H1 (cell line): ENCODE data around the gene CACNA1B. TPM values are rescaled to one million over a fixed set of nuclear protein-coding genes. Genes with fewer than 3 reads are reported as not detected.

Source experiments
- CTCF ChIA-PET: fragments of 300-600 bp; sonication (Branson Sonifier 250); formaldehyde crosslinking; loops from one replicate; lab custom pipeline; 2021; ENCODE audit not compliant: partially characterized antibody; lab: Charles Lee
- POLR2A ChIA-PET: fragments of 300-600 bp; sonication (Branson Sonifier 250); formaldehyde crosslinking; loops from one replicate; lab custom pipeline; 2021; ENCODE audit warnings: inconsistent platforms; ENCODE audit not compliant: partially characterized antibody; lab: Charles Lee
- DNase-seq, 2 experiments: peaks; one replicate each; pipeline versions ENCODE4 v3.0.0 to v3.0.0-alpha.2; 2010 to 2022; ENCODE audit warnings: low spot score in 2 of 2, low read depth in 1 of 2, mixed read lengths in 1 of 2
- FAIRE-seq: peaks from 2 replicates; lab custom pipeline; 2011; peaks lifted over from hg19 to GRCh38; lab: Jason Lieb, UNC
- H2AFZ ChIP-seq: 2 replicates; pipeline ENCODE4 v1.8.1; 2012; ENCODE audit warnings: low read length, inconsistent platforms
- H2AK5ac ChIP-seq: 2 replicates; pipeline ENCODE4 v1.6.1; 2013; ENCODE audit warnings: low read depth, low read length
- H2BK120ac ChIP-seq: replicated peaks from 2 replicates; pipeline ENCODE3; 2013; ENCODE audit warnings: low read depth, low read length, inconsistent platforms
- H2BK12ac ChIP-seq: 2 replicates; pipeline ENCODE4 v1.6.1; 2013; ENCODE audit warnings: low read depth, low read length
- H2BK15ac ChIP-seq: 2 replicates; pipeline ENCODE4 v1.6.1; 2013; ENCODE audit warnings: low read length
- H2BK20ac ChIP-seq: 2 replicates; pipeline ENCODE4 v1.6.1; 2013; ENCODE audit warnings: low read length
- H2BK5ac ChIP-seq: 2 replicates; pipeline ENCODE4 v1.6.1; 2013; ENCODE audit warnings: low read depth, low read length
- H3K14ac ChIP-seq: 2 replicates; pipeline ENCODE4 v1.6.1; 2013; ENCODE audit warnings: inconsistent platforms; ENCODE audit not compliant: insufficient read length
- H3K18ac ChIP-seq: 2 replicates; pipeline ENCODE4 v1.6.1; 2013; ENCODE audit warnings: low read length; ENCODE audit errors: extremely low read depth
- H3K23ac ChIP-seq: 2 replicates; pipeline ENCODE4 v1.6.1; 2013; ENCODE audit warnings: inconsistent platforms; ENCODE audit not compliant: insufficient read length
- H3K23me2 ChIP-seq: 2 replicates; pipeline ENCODE4 v1.6.1; 2013; ENCODE audit warnings: low read depth, low read length
- H3K27ac ChIP-seq: 2 replicates; pipeline ENCODE4 v1.6.1; 2011; ENCODE audit warnings: low read depth, low read length, inconsistent platforms
- H3K27me3 ChIP-seq, 4 experiments: replicated peaks in 1 of 4; 1 replicate in 1 of 4; 2 replicates in 3 of 4; pipeline versions ENCODE4 v1.6.1 to v1.8.1; 2011 to 2013; ENCODE audit warnings: low read length in 3 of 4, mild to moderate bottlenecking in 3 of 4, inconsistent platforms in 2 of 4, mixed read lengths in 2 of 4, moderate library complexity in 1 of 4; ENCODE audit not compliant: control insufficient read depth in 3 of 4, insufficient read depth in 3 of 4; ENCODE audit errors: extremely low read depth in 1 of 4
- H3K36me3 ChIP-seq, 4 experiments: 2 replicates each; pipeline versions ENCODE4 v1.6.1 to v1.8.1; 2011 to 2013; ENCODE audit warnings: mild to moderate bottlenecking in 4 of 4, low read length in 3 of 4, moderate library complexity in 2 of 4, control low read depth in 1 of 4, inconsistent platforms in 1 of 4; ENCODE audit not compliant: insufficient read depth in 4 of 4, control insufficient read depth in 2 of 4
- H3K4ac ChIP-seq: replicated peaks from 2 replicates; pipeline ENCODE3; 2013; ENCODE audit warnings: low read length, low read depth, mixed read lengths, inconsistent platforms; ENCODE audit not compliant: insufficient read length
- H3K4me1 ChIP-seq, 4 experiments: replicated peaks in 1 of 4; 1 replicate in 1 of 4; 2 replicates in 3 of 4; pipeline versions ENCODE4 v1.6.1 to v1.8.1; 2011 to 2013; ENCODE audit warnings: low read length in 3 of 4, inconsistent platforms in 2 of 4, mixed read lengths in 1 of 4; ENCODE audit not compliant: insufficient read depth in 4 of 4, control insufficient read depth in 3 of 4
- H3K4me2 ChIP-seq, 2 experiments: 2 replicates each; pipeline versions ENCODE4 v1.6.1 to v1.8.1; 2011 to 2013; ENCODE audit warnings: low read depth in 2 of 2, low read length in 2 of 2, control low read depth in 1 of 2, inconsistent platforms in 1 of 2, mild to moderate bottlenecking in 1 of 2; ENCODE audit not compliant: insufficient read depth in 1 of 2
- H3K4me3 ChIP-seq, 4 experiments: fragments of 200-600, 300-600 bp in 1 of 4; sonication (generic), shearing (Covaris generic), sonication (Bioruptor Twin) in 1 of 4; 2 replicates each; pipeline versions ENCODE4 v1.5.1 to v1.8.1; 2011 to 2016; ENCODE audit warnings: low read length in 4 of 4, low read depth in 3 of 4, control low read depth in 2 of 4, inconsistent platforms in 2 of 4, mild to moderate bottlenecking in 2 of 4, mixed read lengths in 1 of 4, moderate library complexity in 1 of 4; ENCODE audit not compliant: insufficient read depth in 2 of 4; ENCODE audit errors: extremely low read depth in 1 of 4
- H3K56ac ChIP-seq: replicated peaks from 2 replicates; pipeline ENCODE3; 2013; ENCODE audit warnings: low read depth, mild to moderate bottlenecking, mixed read lengths, low read length, inconsistent platforms; ENCODE audit not compliant: insufficient read length
- H3K79me1 ChIP-seq: 2 replicates; pipeline ENCODE4 v1.6.1; 2013; ENCODE audit warnings: low read depth, low read length, control low read depth
- H3K79me2 ChIP-seq, 2 experiments: 2 replicates each; pipeline versions ENCODE4 v1.6.1 to v1.8.1; 2012 to 2013; ENCODE audit warnings: low read length in 2 of 2, mild to moderate bottlenecking in 2 of 2, inconsistent platforms in 1 of 2; ENCODE audit not compliant: insufficient read depth in 2 of 2, control insufficient read depth in 1 of 2
- H3K9ac ChIP-seq, 4 experiments: replicated peaks in 1 of 4; 1 replicate in 1 of 4; 2 replicates in 3 of 4; pipeline versions ENCODE4 v1.6.1 to v1.8.1; 2011 to 2013; ENCODE audit warnings: low read depth in 3 of 4, low read length in 3 of 4, control low read depth in 2 of 4, mild to moderate bottlenecking in 2 of 4, moderate library complexity in 2 of 4, inconsistent platforms in 1 of 4; ENCODE audit errors: extremely low read depth in 1 of 4
- H3K9me3 ChIP-seq, 2 experiments: 2 replicates each; pipeline versions ENCODE4 v1.6.1 to v1.8.1; 2012 to 2013; ENCODE audit warnings: mild to moderate bottlenecking in 2 of 2, moderate library complexity in 2 of 2, control low read depth in 1 of 2, inconsistent platforms in 1 of 2, low read depth in 1 of 2, low read length in 1 of 2, mixed read lengths in 1 of 2; ENCODE audit not compliant: insufficient read depth in 2 of 2
- H4K20me1 ChIP-seq, 2 experiments: replicated peaks in 1 of 2; 2 replicates each; pipeline versions ENCODE3 to v1.8.1; 2011 to 2013; ENCODE audit warnings: inconsistent platforms in 2 of 2, low read length in 2 of 2, mild to moderate bottlenecking in 1 of 2; ENCODE audit not compliant: insufficient read depth in 2 of 2, control insufficient read depth in 1 of 2
- H4K5ac ChIP-seq: 2 replicates; pipeline ENCODE4 v1.6.1; 2013; ENCODE audit warnings: low read length, low read depth, mixed read lengths, inconsistent platforms; ENCODE audit not compliant: insufficient read length
- H4K8ac ChIP-seq: 2 replicates; pipeline ENCODE4 v1.8.0; 2013; ENCODE audit warnings: mild to moderate bottlenecking, moderate library complexity, low read length, inconsistent platforms; ENCODE audit not compliant: insufficient read depth; ENCODE audit errors: extremely low read depth
- H4K91ac ChIP-seq: replicated peaks from 2 replicates; pipeline ENCODE3; 2013; ENCODE audit warnings: low read length, mixed read lengths, inconsistent platforms; ENCODE audit not compliant: insufficient read length
- BRCA1 ChIP-seq: IDR thresholded peaks from 2 replicates; pipeline ENCODE4 v1.6.1; 2012; ENCODE audit warnings: low read depth, low read length, improper control_type of control experiment
- CEBPB ChIP-seq: IDR thresholded peaks from 2 replicates; pipeline ENCODE4 v1.6.1; 2012; ENCODE audit warnings: low read depth, low read length
- CHD1 ChIP-seq: IDR thresholded peaks from 2 replicates; pipeline ENCODE4 v1.6.1; 2012; ENCODE audit warnings: low read depth, low read length, improper control_type of control experiment
- CREB1 ChIP-seq: IDR thresholded peaks from 2 replicates; pipeline ENCODE4 v1.6.1; 2012; ENCODE audit warnings: inconsistent platforms
- CTBP2 ChIP-seq: IDR thresholded peaks from 2 replicates; pipeline ENCODE4 v1.7.0; 2011; ENCODE audit warnings: borderline replicate concordance, mild to moderate bottlenecking, moderate library complexity, mixed read lengths, low read length; ENCODE audit not compliant: insufficient read depth, insufficient read length
- EZH2 ChIP-seq: fragments of 200-600 bp; sonication (generic); IDR thresholded peaks from 2 replicates; pipeline ENCODE4 v1.7.1; 2012; ENCODE audit warnings: low read depth, mild to moderate bottlenecking, moderate library complexity, low read length, inconsistent platforms; ENCODE audit not compliant: severe bottlenecking
- JUN ChIP-seq: IDR thresholded peaks from 2 replicates; pipeline ENCODE4 v1.6.1; 2011; ENCODE audit warnings: low read depth, mild to moderate bottlenecking, improper control_type of control experiment, low read length
- POLR2A ChIP-seq, 2 experiments: IDR thresholded peaks; 1 replicate in 1 of 2; 2 replicates in 1 of 2; pipeline ENCODE4 v1.6.1; 2011; ENCODE audit warnings: low read depth in 2 of 2, low read length in 2 of 2, mild to moderate bottlenecking in 2 of 2; ENCODE audit errors: control extremely low read depth in 1 of 2
- RAD21 ChIP-seq, 2 experiments: IDR thresholded peaks in 1 of 2; conservative IDR thresholded peaks in 1 of 2; 2 replicates each; pipeline ENCODE4 v1.6.1; 2011; ENCODE audit warnings: low read depth in 2 of 2, low read length in 2 of 2, improper control_type of control experiment in 1 of 2, inconsistent platforms in 1 of 2, mild to moderate bottlenecking in 1 of 2, moderate library complexity in 1 of 2
- RXRA ChIP-seq: IDR thresholded peaks from 2 replicates; pipeline ENCODE4 v1.6.1; 2011; ENCODE audit warnings: low read depth, mild to moderate bottlenecking, low read length, moderate library complexity; ENCODE audit not compliant: insufficient read depth
- SUZ12 ChIP-seq: fragments of 200-600 bp; sonication (generic); IDR thresholded peaks from 2 replicates; pipeline ENCODE4 v1.6.1; 2012; ENCODE audit warnings: mild to moderate bottlenecking, inconsistent platforms, low read length, moderate library complexity, mixed read lengths
- TBP ChIP-seq: IDR thresholded peaks from 2 replicates; pipeline ENCODE4 v1.6.1; 2011; ENCODE audit warnings: low read depth, low read length, improper control_type of control experiment
- ZNF274 ChIP-seq: IDR thresholded peaks from 2 replicates; pipeline ENCODE4 v1.7.0; 2012; ENCODE audit warnings: low read length, borderline replicate concordance; ENCODE audit errors: extremely low read depth
- WGBS, 2 experiments: shearing (Covaris generic) in 1 of 2; methylation state at CpG; one replicate each; pipeline versions ENCODE4 v1.1.6 to v1.1.7; 2013 to 2015; ENCODE audit warnings: low lambda C conversion rate in 2 of 2, mixed read lengths in 2 of 2, inconsistent platforms in 1 of 2, low coverage in 1 of 2, missing lambda C conversion rate in 1 of 2; ENCODE audit not compliant: insufficient replicate concordance in 2 of 2, insufficient coverage in 1 of 2, insufficient read length in 1 of 2; ENCODE audit errors: extremely low coverage in 1 of 2, missing lambda C conversion rate in 1 of 2; 5-methylcytosine and 5-hydroxymethylcytosine counted together
- polyA plus RNA-seq, 7 experiments: library from polyadenylated mRNA; depleted of rRNA in 3 of 7; stranded (reverse) in 5 of 7; unstranded in 2 of 7; fragments of >200 nt in 5 of 7; fragments of 200-250 nt in 2 of 7; gene quantifications; 1 replicate in 5 of 7; 2 replicates in 1 of 7; 4 replicates in 1 of 7; pipeline versions ENCODE4 v1.2.1 to v1.2.3, GENCODE V29; 2011 to 2013; ENCODE audit warnings: missing spikeins in 2 of 7, mixed read lengths in 2 of 7
- total RNA-seq: library from RNA; stranded (reverse); fragmentation: NEBNext Ultra II Directional; extraction: Animal tissue kit (Norgen Biotek cat#: 25700); gene quantifications from 2 replicates; pipeline ENCODE4 v1.2.1, GENCODE V29; 2021

The CACNA1B gene
- total and polyA plus RNA-seq, 2 of the 8 experiments (the other 6 are each of a cell fraction or from before 2014, with no cell fraction given): 1.5 to 5.7 TPM

DNA sequence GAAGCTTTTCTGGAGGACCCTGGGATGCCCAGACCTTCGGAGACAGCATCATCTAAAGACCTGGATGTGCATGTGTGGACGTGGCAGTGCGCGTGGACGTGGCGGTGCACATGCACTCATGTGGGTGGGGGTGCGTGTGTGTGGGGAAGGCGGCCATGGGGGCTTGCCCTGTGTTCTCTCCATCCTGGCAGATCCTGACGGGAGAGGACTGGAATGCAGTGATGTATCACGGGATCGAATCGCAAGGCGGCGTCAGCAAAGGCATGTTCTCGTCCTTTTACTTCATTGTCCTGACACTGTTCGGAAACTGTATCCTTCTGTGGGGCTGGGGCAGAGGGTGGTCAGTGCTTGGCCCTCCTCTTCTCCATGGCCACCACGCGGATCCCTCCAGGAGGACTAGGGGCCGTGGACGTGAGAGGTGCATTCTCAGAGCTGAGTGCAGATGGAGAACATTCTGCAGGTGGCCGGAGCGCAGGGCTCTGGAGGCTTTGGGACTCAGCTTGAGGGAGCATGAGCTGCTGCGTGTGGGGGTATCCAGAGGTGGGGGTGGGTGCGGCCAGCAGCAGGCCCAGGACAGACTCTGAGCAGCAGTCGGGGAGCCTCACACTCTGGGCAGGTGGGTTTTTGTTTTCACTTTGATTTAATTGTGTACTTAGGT, 129.1 kb downstream of the CACNA1B start:
- Histone ChIP-seq H3K23me2 (no peaks in the 10 kb centered on the region), H2AK5ac (no peak overlapping the region), H3K79me1 (no peaks in the 10 kb centered on the region), H3K79me2 (no peaks in the 10 kb centered on the region), H4K20me1 (peaks cover 0 to 6% of the 10 kb centered on the region in 2 experiments), H3K56ac (no peak overlapping the region), H3K23ac (no peak overlapping the region), H2BK12ac (no peak overlapping the region), H3K9me3 (peaks cover 10 to 59% of the 10 kb centered on the region in 2 experiments; a peak in 3 of 4 replicates), H3K4me2 (no peak overlapping the region), H4K8ac (no peak overlapping the region; the same call in 1 of the 2 replicates), H4K91ac (no peak overlapping the region), H3K27me3 (no peaks in the 10 kb centered on the region), H2BK15ac (no peak overlapping the region), H2BK20ac (no peak overlapping the region), H2BK5ac (no peak overlapping the region), H3K36me3 (no peaks in the 10 kb centered on the region), H3K27ac (no peak overlapping the region), H3K4ac (no peak overlapping the region), H3K9ac (no peak overlapping the region), H3K18ac (no peak overlapping the region), H3K14ac (no peak overlapping the region), H3K4me3 (no peak overlapping the region), H2AFZ (no peak overlapping the region), H2BK120ac (no peak overlapping the region), H4K5ac (no peak overlapping the region), H3K4me1 (no peaks in the 10 kb centered on the region; a peak in 1 of 7 replicates)
- TF ChIP-seq POLR2A (IDR thresholded peaks at IDR 0.05; ENCODE audit: control extremely low read depth in 1 of 2, low read depth in 2 of 2, low read length in 2 of 2): no peak
- no peak for TF ChIP-seq EZH2
- no peak for TF ChIP-seq CTBP2
- TF ChIP-seq CREB1: no peak
- no peak for TF ChIP-seq CEBPB
- no peak for TF ChIP-seq RAD21 (IDR thresholded peaks at IDR 0.05 in 1 of 2, conservative IDR thresholded peaks at IDR 0.05 in 1 of 2; ENCODE audit: low read depth in 2 of 2, low read length in 2 of 2)
- no peak for TF ChIP-seq RXRA
- TF ChIP-seq TBP: no peak
- no peak for TF ChIP-seq ZNF274
- TF ChIP-seq JUN: no peak
- no peak for TF ChIP-seq BRCA1
- no peak for TF ChIP-seq CHD1
- TF ChIP-seq SUZ12: no peak
- ChIA-PET CTCF (no interaction called here), POLR2A (no interaction called here)
- 86% methylated on average over 24 of the region's 25 CpGs; no CpG with 5 or more reads in 1 of the 2 experiments for WGBS, 2 experiments
- FAIRE-seq: no peak
- DNase-seq: no peak
